ENCODE measurements around the gene CEND1.

CEND1 gene

GRCh38 chr11:819943-820649 is 30.2 kb upstream of the CEND1 start:
- H3K4me1 ChIP-seq (ENCODE audit: low read length): peaks cover 5% of the 10 kb centered on the region; the same call in 1 of the 2 replicates
- no peaks in the 10 kb centered on the region for H3K36me3 ChIP-seq (replicated peaks; ENCODE audit: insufficient read depth, low read length)
- TF ChIP-seq EZH2phosphoT487 (IDR thresholded peaks at IDR 0.05; ENCODE audit: low read length) (no peak), EZH2 (optimal IDR thresholded peaks at IDR 0.05; ENCODE audit: low read depth, low read length) (no peak)
- TF ChIP-seq, protein P1, sequence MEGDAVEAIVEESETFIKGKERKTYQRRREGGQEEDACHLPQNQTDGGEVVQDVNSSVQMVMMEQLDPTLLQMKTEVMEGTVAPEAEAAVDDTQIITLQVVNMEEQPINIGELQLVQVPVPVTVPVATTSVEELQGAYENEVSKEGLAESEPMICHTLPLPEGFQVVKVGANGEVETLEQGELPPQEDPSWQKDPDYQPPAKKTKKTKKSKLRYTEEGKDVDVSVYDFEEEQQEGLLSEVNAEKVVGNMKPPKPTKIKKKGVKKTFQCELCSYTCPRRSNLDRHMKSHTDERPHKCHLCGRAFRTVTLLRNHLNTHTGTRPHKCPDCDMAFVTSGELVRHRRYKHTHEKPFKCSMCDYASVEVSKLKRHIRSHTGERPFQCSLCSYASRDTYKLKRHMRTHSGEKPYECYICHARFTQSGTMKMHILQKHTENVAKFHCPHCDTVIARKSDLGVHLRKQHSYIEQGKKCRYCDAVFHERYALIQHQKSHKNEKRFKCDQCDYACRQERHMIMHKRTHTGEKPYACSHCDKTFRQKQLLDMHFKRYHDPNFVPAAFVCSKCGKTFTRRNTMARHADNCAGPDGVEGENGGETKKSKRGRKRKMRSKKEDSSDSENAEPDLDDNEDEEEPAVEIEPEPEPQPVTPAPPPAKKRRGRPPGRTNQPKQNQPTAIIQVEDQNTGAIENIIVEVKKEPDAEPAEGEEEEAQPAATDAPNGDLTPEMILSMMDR (IDR thresholded peaks at IDR 0.05; ENCODE audit: low read length): no peak
- DNase-seq: peak; percentile 98
- H2AFZ ChIP-seq (ENCODE audit: low read length): peak overlapping the region; percentile 53; the same call in 1 of the 2 replicates
- peak overlapping the region; percentile 78 for H3K4me3 ChIP-seq (ENCODE audit: low read length)
- no peaks in the 10 kb centered on the region for H3K9me3 ChIP-seq (replicated peaks; ENCODE audit: insufficient read depth, low read length)
- H4K20me1 ChIP-seq (ENCODE audit: insufficient read depth, low read length): no peaks in the 10 kb centered on the region
- H3K27ac ChIP-seq (ENCODE audit: low read length): peak overlapping the region; percentile 51; the same call in 1 of the 2 replicates
- H3K27me3 ChIP-seq (replicated peaks; ENCODE audit: insufficient read depth, low read length): no peaks in the 10 kb centered on the region
- H3K9me2 ChIP-seq (replicated peaks; ENCODE audit: insufficient read depth, low read length): no peaks in the 10 kb centered on the region
- peaks cover 2% of the 10 kb centered on the region; the same call in 1 of the 2 replicates for H3F3A ChIP-seq (ENCODE audit: insufficient read depth, low read length)
- H3K9ac ChIP-seq (ENCODE audit: low read length): peak overlapping the region; percentile 77
- H3K79me2 ChIP-seq (ENCODE audit: low read length): peaks cover 17% of the 10 kb centered on the region
- H3K4me2 ChIP-seq (ENCODE audit: low read depth, low read length): peak overlapping the region; percentile 91

GRCh38 chr11:819129-819931 is 29.4 kb upstream of the CEND1 start:
- H2AFZ ChIP-seq (ENCODE audit: low read length): peak overlapping the region; percentile 56
- H3K9me2 ChIP-seq (replicated peaks; ENCODE audit: insufficient read depth, low read length): no peaks in the 10 kb centered on the region
- no peaks in the 10 kb centered on the region for H3K36me3 ChIP-seq (replicated peaks; ENCODE audit: insufficient read depth, low read length)
- peaks cover 17% of the 10 kb centered on the region for H3K79me2 ChIP-seq (ENCODE audit: low read length)
- peak overlapping the region; percentile 91 for H3K4me2 ChIP-seq (ENCODE audit: low read depth, low read length)
- H3K27me3 ChIP-seq (replicated peaks; ENCODE audit: insufficient read depth, low read length): no peaks in the 10 kb centered on the region
- H4K20me1 ChIP-seq (ENCODE audit: insufficient read depth, low read length): no peaks in the 10 kb centered on the region
- H3K4me3 ChIP-seq (ENCODE audit: low read length): peak overlapping the region; percentile 78
- H3K4me1 ChIP-seq (ENCODE audit: low read length): peaks cover 5% of the 10 kb centered on the region; the same call in 1 of the 2 replicates
- peak; percentile 94 for DNase-seq
- peaks cover 2% of the 10 kb centered on the region; the same call in 1 of the 2 replicates for H3F3A ChIP-seq (ENCODE audit: insufficient read depth, low read length)
- peak overlapping the region; percentile 51; the same call in 1 of the 2 replicates for H3K27ac ChIP-seq (ENCODE audit: low read length)
- TF ChIP-seq EZH2phosphoT487 (IDR thresholded peaks at IDR 0.05; ENCODE audit: low read length): no peak
- TF ChIP-seq EZH2 (optimal IDR thresholded peaks at IDR 0.05; ENCODE audit: low read depth, low read length): no peak
- TF ChIP-seq, protein P1 (IDR thresholded peaks at IDR 0.05; ENCODE audit: low read length): no peak
- peak overlapping the region; percentile 77 for H3K9ac ChIP-seq (ENCODE audit: low read length)
- no peaks in the 10 kb centered on the region for H3K9me3 ChIP-seq (replicated peaks; ENCODE audit: insufficient read depth, low read length)

GRCh38 chr11:818396-819128 is 28.7 kb upstream of the CEND1 start, which contains the start of gene PNPLA2:
TSS of gene PNPLA2 (plus strand) at chr11:818914. CDS start at chr11:819719, 805 bp downstream.
- H3F3A ChIP-seq (ENCODE audit: insufficient read depth, low read length): peaks cover 8% of the 10 kb centered on the region
- H3K9ac ChIP-seq (ENCODE audit: low read length): peak within 1 kb of the TSS; percentile 77
- no peaks in the 10 kb centered on the region for H3K9me3 ChIP-seq (replicated peaks; ENCODE audit: insufficient read depth, low read length)
- no peaks in the 10 kb centered on the region for H4K20me1 ChIP-seq (ENCODE audit: insufficient read depth, low read length)
- TF ChIP-seq, protein P1 (IDR thresholded peaks at IDR 0.05; ENCODE audit: low read length): no peak
- TF ChIP-seq EZH2phosphoT487 (IDR thresholded peaks at IDR 0.05; ENCODE audit: low read length) (no peak), EZH2 (optimal IDR thresholded peaks at IDR 0.05; ENCODE audit: low read depth, low read length) (no peak)
- no peak for DNase-seq
- peak within 1 kb of the TSS; percentile 91 for H3K4me2 ChIP-seq (ENCODE audit: low read depth, low read length)
- H3K27ac ChIP-seq (ENCODE audit: low read length): peak within 1 kb of the TSS; percentile 51; the same call in 1 of the 2 replicates
- H2AFZ ChIP-seq (ENCODE audit: low read length): peak within 1 kb of the TSS; percentile 56
- no peaks in the 10 kb centered on the region for H3K36me3 ChIP-seq (replicated peaks; ENCODE audit: insufficient read depth, low read length)
- H3K79me2 ChIP-seq (ENCODE audit: low read length): peaks cover 17% of the 10 kb centered on the region
- no peaks in the 10 kb centered on the region for H3K9me2 ChIP-seq (replicated peaks; ENCODE audit: insufficient read depth, low read length)
- H3K27me3 ChIP-seq (replicated peaks; ENCODE audit: insufficient read depth, low read length): no peaks in the 10 kb centered on the region
- H3K4me1 ChIP-seq (ENCODE audit: low read length): peaks cover 5% of the 10 kb centered on the region; the same call in 1 of the 2 replicates
- peak within 1 kb of the TSS; percentile 78 for H3K4me3 ChIP-seq (ENCODE audit: low read length)

Measured in MM.1S (cell line).